Liver (tissue), 9 donors: Measurements from ENCODE around the gene SPAG9. TPM values are rescaled to one million over a fixed set of nuclear protein-coding genes. Genes with fewer than 3 reads are reported as not detected.

ENCODE experiments used
- DNase-seq: peaks from one replicate; pipeline ENCODE4 v3.0.0-alpha.2; 2017; ENCODE audit warnings: low spot score
- H3K27ac ChIP-seq, 2 donors: one replicate each; pipeline ENCODE4 v1.7.0; 2013; ENCODE audit warnings: inconsistent platforms in 2 of 2, low read length in 2 of 2, control low read depth in 1 of 2, low read depth in 1 of 2, mild to moderate bottlenecking in 1 of 2
- H3K27me3 ChIP-seq, 4 donors: one replicate each; pipeline versions ENCODE4 v1.6.1 to v1.7.0; 2013; ENCODE audit warnings: low read length in 3 of 4, inconsistent platforms in 1 of 4, mild to moderate bottlenecking in 1 of 4, moderate library complexity in 1 of 4; ENCODE audit not compliant: control insufficient read depth in 4 of 4, insufficient read depth in 4 of 4
- H3K36me3 ChIP-seq, 4 donors: one replicate each; pipeline versions ENCODE4 v1.6.1 to v1.7.0; 2013; ENCODE audit warnings: low read length in 3 of 4, mild to moderate bottlenecking in 3 of 4, low read depth in 1 of 4, moderate library complexity in 1 of 4; ENCODE audit not compliant: control insufficient read depth in 4 of 4, insufficient read depth in 3 of 4
- H3K4me1 ChIP-seq, 4 donors: one replicate each; pipeline versions ENCODE4 v1.6.1 to v1.7.0; 2013; ENCODE audit warnings: low read length in 3 of 4, mild to moderate bottlenecking in 3 of 4, moderate library complexity in 1 of 4; ENCODE audit not compliant: control insufficient read depth in 4 of 4, insufficient read depth in 4 of 4
- H3K4me3 ChIP-seq, 3 donors: one replicate each; pipeline versions ENCODE4 v1.6.1 to v1.7.0; 2013; ENCODE audit warnings: low read length in 3 of 3, control low read depth in 1 of 3, low read depth in 1 of 3, mild to moderate bottlenecking in 1 of 3
- H3K9ac ChIP-seq, 2 donors: one replicate each; pipeline ENCODE4 v1.7.0; 2013; ENCODE audit warnings: low read length in 2 of 2, mild to moderate bottlenecking in 2 of 2, moderate library complexity in 2 of 2, control low read depth in 1 of 2, low read depth in 1 of 2
- H3K9me3 ChIP-seq, 4 donors: one replicate each; pipeline versions ENCODE4 v1.6.1 to v1.7.0; 2013; ENCODE audit warnings: low read length in 3 of 4; ENCODE audit not compliant: control insufficient read depth in 4 of 4
- ATF3 ChIP-seq: IDR thresholded peaks from 2 replicates; pipeline ENCODE4 v1.6.1; 2016; ENCODE audit warnings: antibody characterized with exemption
- CTCF ChIP-seq: fragments of 150-350 bp; IDR thresholded peaks from 2 replicates; pipeline ENCODE4 v1.5.1; 2017; ENCODE audit warnings: improper control_type of control experiment, low read depth, low read length; ENCODE audit not compliant: missing input control
- EGR1 ChIP-seq, 2 donors: IDR thresholded peaks; 2 replicates each; pipeline ENCODE4 v1.6.1; 2016 to 2018; ENCODE audit warnings: antibody characterized with exemption in 2 of 2, low read depth in 2 of 2
- FOXA1 ChIP-seq: IDR thresholded peaks from 2 replicates; pipeline ENCODE4 v1.6.1; 2016; ENCODE audit warnings: antibody characterized with exemption
- FOXA2 ChIP-seq: IDR thresholded peaks from 2 replicates; pipeline ENCODE4 v1.6.1; 2016; ENCODE audit warnings: antibody characterized with exemption
- GABPA ChIP-seq, 2 donors: IDR thresholded peaks in 1 of 2; conservative IDR thresholded peaks in 1 of 2; 2 replicates each; pipeline ENCODE4 v1.6.1; 2016; ENCODE audit warnings: antibody characterized with exemption in 2 of 2, mild to moderate bottlenecking in 1 of 2, moderate library complexity in 1 of 2
- HNF4A ChIP-seq, 2 donors: conservative IDR thresholded peaks; 2 replicates each; pipeline ENCODE4 v1.6.1; 2016; ENCODE audit warnings: antibody characterized with exemption in 2 of 2, mild to moderate bottlenecking in 2 of 2
- HNF4G ChIP-seq: IDR thresholded peaks from 2 replicates; pipeline ENCODE4 v1.6.1; 2016; ENCODE audit warnings: antibody characterized with exemption
- JUND ChIP-seq, 2 donors: IDR thresholded peaks; 2 replicates each; pipeline ENCODE4 v1.6.1; 2016; ENCODE audit warnings: antibody characterized with exemption in 2 of 2
- MAX ChIP-seq: IDR thresholded peaks from 2 replicates; pipeline ENCODE4 v1.6.1; 2016; ENCODE audit warnings: antibody characterized with exemption
- NR2F2 ChIP-seq: IDR thresholded peaks from 2 replicates; pipeline ENCODE4 v1.6.1; 2016; ENCODE audit warnings: antibody characterized with exemption
- RAD21 ChIP-seq, 2 donors: IDR thresholded peaks; 2 replicates each; pipeline ENCODE4 v1.6.1; 2016; ENCODE audit warnings: antibody characterized with exemption in 2 of 2, mild to moderate bottlenecking in 2 of 2
- REST ChIP-seq: IDR thresholded peaks from 2 replicates; pipeline ENCODE4 v1.6.1; 2016; ENCODE audit warnings: antibody characterized with exemption, mild to moderate bottlenecking
- RXRA ChIP-seq, 2 donors: IDR thresholded peaks; 2 replicates each; pipeline ENCODE4 v1.6.1; 2017 to 2018; ENCODE audit warnings: antibody characterized with exemption in 2 of 2, mild to moderate bottlenecking in 1 of 2
- SP1 ChIP-seq: IDR thresholded peaks from 2 replicates; pipeline ENCODE4 v1.6.1; 2018; ENCODE audit warnings: antibody characterized with exemption, mild to moderate bottlenecking
- TAF1 ChIP-seq: conservative IDR thresholded peaks from 2 replicates; pipeline ENCODE4 v1.6.1; 2016; ENCODE audit warnings: antibody characterized with exemption, mild to moderate bottlenecking
- YY1 ChIP-seq: IDR thresholded peaks from 2 replicates; pipeline ENCODE4 v1.6.1; 2016; ENCODE audit warnings: antibody characterized with exemption, mild to moderate bottlenecking
- ZBTB33 ChIP-seq: IDR thresholded peaks from 2 replicates; pipeline ENCODE4 v1.6.1; 2016; ENCODE audit warnings: antibody characterized with exemption
- WGBS: extraction: QIAGEN DNeasy Blood & Tissue Kit; methylation state at CpG from one replicate; pipeline ENCODE4 v1.1.7; 2013; 5-methylcytosine and 5-hydroxymethylcytosine counted together
- polyA plus RNA-seq, 2 donors: library from polyadenylated mRNA; stranded (reverse) in 1 of 2; unstranded in 1 of 2; fragments of 200-250 nt in 1 of 2; fragments of >200 nt in 1 of 2; fragmentation: Nextera tagmentation in 1 of 2; extraction: Ambion mirVana in 1 of 2; gene quantifications; one replicate each; pipeline versions ENCODE4 v1.2.1 to v1.2.3, GENCODE V29; 2013 to 2015
- total RNA-seq, 2 donors: library from RNA; depleted of rRNA; stranded (reverse); fragments of >200 nt; gene quantifications; one replicate each; pipeline ENCODE4 v1.2.3, GENCODE V29; 2014
- donor health status: healthy.
- donor health status: healthy.
- donor health status: healthy.
- donor health status: healthy.
- donor health status: healthy.

The SPAG9 gene
- total and polyA plus RNA-seq, 4 donors, result 12.0 to 94.0 (median 18.4) TPM

- DNase-seq, result peak; percentile 70
- Histone ChIP-seq H3K27me3 (no peaks in the 10 kb centered on the region), H3K9ac (peak overlapping the region; percentile 48 to 77), H3K36me3 (no peaks in the 10 kb centered on the region), H3K4me3 (no peak overlapping the region), H3K27ac (peak overlapping the region; percentile 86 to 95), H3K4me1 (peaks cover 15 to 56% (median 45%) of the 10 kb centered on the region in 4 donors), H3K9me3 (no peaks in the 10 kb centered on the region)
- peak; percentile 75 to 87 for TF ChIP-seq HNF4A (conservative IDR thresholded peaks at IDR 0.05)
- TF ChIP-seq MAX, result peak; percentile 74
- TF ChIP-seq ZBTB33, result no peak
- TF ChIP-seq REST, result peak; percentile 88
- peak; percentile 15 for TF ChIP-seq HNF4G
- TF ChIP-seq YY1, result peak; percentile 83
- TF ChIP-seq FOXA2, result no peak
- TF ChIP-seq RAD21 (IDR thresholded peaks at IDR 0.05), result peak; percentile 89 to 91
- peak in 1 of 2 donors; percentile 66 for TF ChIP-seq JUND (IDR thresholded peaks at IDR 0.05)
- peak; percentile 98 for TF ChIP-seq NR2F2
- peak; percentile 72 for TF ChIP-seq CTCF
- peak; percentile 25 for TF ChIP-seq FOXA1
- TF ChIP-seq EGR1 (IDR thresholded peaks at IDR 0.05; ENCODE audit: low read depth in 2 of 2), result peak in 1 of 2 donors; percentile 19
- TF ChIP-seq ATF3, result peak; percentile 41
- TF ChIP-seq SP1, result peak; percentile 97
- TF ChIP-seq TAF1, result peak; percentile 81
- peak; percentile 98 for TF ChIP-seq RXRA (IDR thresholded peaks at IDR 0.05)
- TF ChIP-seq GABPA (IDR thresholded peaks at IDR 0.05 in 1 of 2, conservative IDR thresholded peaks at IDR 0.05 in 1 of 2), result no peak
- 9% methylated on average over 26 of the region's 26 CpGs for WGBS
These were observed 170.4 kb downstream of the SPAG9 start for GRCh38 chr17:50949989-50950877.
